Effector CD4-positive, alpha-beta T cell (primary cell): Measurements from ENCODE around the gene KIAA1210.
"Not testable (repeated sequence)": the region's sequence is repeated elsewhere in the genome, so short reads cannot be mapped to it uniquely, and the experiment has no call there.

Experiments
- DNase-seq: peaks from one replicate; pipeline ENCODE4 v3.0.0-alpha.2; 2020

The KIAA1210 gene

GRCh38 chrX:119030990-119031389, 96.6 kb downstream of the KIAA1210 start:
- no peak for DNase-seq

GRCh38 chrX:119029656-119030055, 98.0 kb downstream of the KIAA1210 start:
- DNase-seq = not testable (repeated sequence)

GRCh38 chrX:119028733-119029330, 98.8 kb downstream of the KIAA1210 start:
- no peak for DNase-seq
